Endothelial cell (in vitro differentiated cells): Measurements from ENCODE around the gene VPREB3. TPM values are rescaled to one million over a fixed set of nuclear protein-coding genes. Genes with fewer than 3 reads are reported as not detected.

Source experiments
- DNase-seq: peaks from one replicate; pipeline ENCODE4 v3.0.0; 2021; ENCODE audit warnings: low spot score
- H3K27ac Mint-ChIP-seq: one replicate; pipeline ENCODE4 v1.8.0; 2021; ENCODE audit warnings: mixed read lengths, inconsistent platforms; ENCODE audit not compliant: unreplicated experiment
- H3K27me3 Mint-ChIP-seq: one replicate; pipeline ENCODE4 v1.8.0; 2021; ENCODE audit warnings: mild to moderate bottlenecking, moderate library complexity, mixed read lengths, inconsistent platforms; ENCODE audit not compliant: unreplicated experiment
- H3K36me3 Mint-ChIP-seq: one replicate; pipeline ENCODE4 v1.8.0; 2021; ENCODE audit warnings: mild to moderate bottlenecking, low read depth, mixed read lengths, inconsistent platforms; ENCODE audit not compliant: unreplicated experiment
- H3K4me1 Mint-ChIP-seq: one replicate; pipeline ENCODE4 v1.8.0; 2021; ENCODE audit warnings: mild to moderate bottlenecking, mixed read lengths, inconsistent platforms; ENCODE audit not compliant: unreplicated experiment
- H3K4me3 Mint-ChIP-seq: one replicate; pipeline ENCODE4 v1.8.0; 2021; ENCODE audit warnings: mild to moderate bottlenecking, mixed read lengths, inconsistent platforms; ENCODE audit not compliant: unreplicated experiment
- H3K9me3 Mint-ChIP-seq: one replicate; pipeline ENCODE4 v1.8.0; 2021; ENCODE audit warnings: mixed read lengths, inconsistent platforms; ENCODE audit not compliant: unreplicated experiment
- CTCF ChIP-seq: fragments of 200-600 bp; sonication (generic); IDR thresholded peaks from one replicate; pipeline ENCODE4 v1.5.0; 2021; ENCODE audit warnings: antibody characterized with exemption; ENCODE audit not compliant: unreplicated experiment
- total RNA-seq: library from RNA; stranded (reverse); fragmentation: NEBNext Ultra II Directional; extraction: Animal tissue kit (Norgen Biotek cat#: 25700); gene quantifications from one replicate; pipeline ENCODE4 v1.2.1, GENCODE V29; 2021; ENCODE audit not compliant: unreplicated experiment

VPREB3 gene
- total RNA-seq, 1 donor from 2014 or later: not detected

- TF ChIP-seq CTCF: no peak
These were observed 32.1 kb downstream of the VPREB3 start for GRCh38 chr22:23722160-23722559.

GRCh38 chr22:23720855-23721254 is 33.4 kb downstream of the VPREB3 start:
- no peaks in the 10 kb centered on the region for H3K27me3 Mint-ChIP-seq
- TF ChIP-seq CTCF: no peak
- no peaks in the 10 kb centered on the region for H3K36me3 Mint-ChIP-seq
- DNase-seq: no peak
- no peaks in the 10 kb centered on the region for H3K9me3 Mint-ChIP-seq
- no peaks in the 10 kb centered on the region for H3K4me1 Mint-ChIP-seq
- H3K4me3 Mint-ChIP-seq: no peak overlapping the region
- no peak overlapping the region for H3K27ac Mint-ChIP-seq

More at GRCh38 chr22:23722160-23722559, 32.1 kb downstream of the VPREB3 start:
- Mint-ChIP-seq H3K4me3 (no peak overlapping the region), H3K27ac (no peak overlapping the region), H3K27me3 (peaks cover 3% of the 10 kb centered on the region), H3K9me3 (no peaks in the 10 kb centered on the region), H3K36me3 (no peaks in the 10 kb centered on the region), H3K4me1 (no peaks in the 10 kb centered on the region)
- DNase-seq: no peak

- H3K4me3 Mint-ChIP-seq: peak overlapping the region; percentile 51
- peaks cover 7% of the 10 kb centered on the region for H3K36me3 Mint-ChIP-seq
- H3K27me3 Mint-ChIP-seq: peaks cover 4% of the 10 kb centered on the region
- H3K27ac Mint-ChIP-seq: no peak overlapping the region
- no peaks in the 10 kb centered on the region for H3K4me1 Mint-ChIP-seq
- H3K9me3 Mint-ChIP-seq: no peaks in the 10 kb centered on the region
- DNase-seq: no peak
- no peak for TF ChIP-seq CTCF
These were observed 35.7 kb downstream of the VPREB3 start for GRCh38 chr22:23718371-23719165.

- H3K27ac Mint-ChIP-seq: no peak overlapping the region
These were observed 37.1 kb downstream of the VPREB3 start for GRCh38 chr22:23716811-23717801.

More at GRCh38 chr22:23716811-23717801, 37.1 kb downstream of the VPREB3 start:
- H3K27me3 Mint-ChIP-seq: peaks cover 4% of the 10 kb centered on the region
- peak; percentile 81 for DNase-seq
- H3K4me3 Mint-ChIP-seq: peak overlapping the region; percentile 87
- H3K36me3 Mint-ChIP-seq: peaks cover 7% of the 10 kb centered on the region
- no peak for TF ChIP-seq CTCF
- H3K9me3 Mint-ChIP-seq: no peaks in the 10 kb centered on the region
- no peaks in the 10 kb centered on the region for H3K4me1 Mint-ChIP-seq
